ENCODE results near the gene SLC6A7. TPM values are rescaled to one million over a fixed set of nuclear protein-coding genes. Genes with fewer than 3 reads are reported as not detected.

The SLC6A7 gene
- total RNA-seq, 1 experiment from 2014 or later, result not detected

GRCh38 chr5:150154618-150155128, 35.2 kb upstream of the SLC6A7 start:
- Mint-ChIP-seq H3K4me3 (ENCODE audit: low read depth, unreplicated experiment) (no peak overlapping the region), H3K27ac (ENCODE audit: unreplicated experiment) (no peak overlapping the region), H3K9me3 (ENCODE audit: low read depth, unreplicated experiment) (no peaks in the 10 kb centered on the region), H3K36me3 (ENCODE audit: insufficient read depth, unreplicated experiment) (no peaks in the 10 kb centered on the region), H3K27me3 (ENCODE audit: unreplicated experiment) (peaks cover 64% of the 10 kb centered on the region), H3K4me1 (ENCODE audit: low read depth, unreplicated experiment) (no peaks in the 10 kb centered on the region)
- BruUV-seq (replicated peaks), result no TSS peak
- CTCF ChIA-PET, result no interaction called here
- intact Hi-C loops (cut with micrococcal nuclease; ENCODE audit: unreplicated experiment), result no loop called here
- no peak for DNase-seq
- no peak for TF ChIP-seq CTCF (IDR thresholded peaks at IDR 0.05; ENCODE audit: unreplicated experiment)

- no peaks in the 10 kb centered on the region for H3K4me1 Mint-ChIP-seq (ENCODE audit: low read depth, unreplicated experiment)
- H3K4me3 Mint-ChIP-seq (ENCODE audit: low read depth, unreplicated experiment), result no peak within 1 kb of the TSS
- no TSS peak for BruUV-seq (replicated peaks)
- no peak for DNase-seq
- CTCF ChIA-PET, result no interaction called here
- peaks cover 64% of the 10 kb centered on the region for H3K27me3 Mint-ChIP-seq (ENCODE audit: unreplicated experiment)
- H3K27ac Mint-ChIP-seq (ENCODE audit: unreplicated experiment), result no peak within 1 kb of the TSS
- TF ChIP-seq CTCF (IDR thresholded peaks at IDR 0.05; ENCODE audit: unreplicated experiment), result no peak
- no peaks in the 10 kb centered on the region for H3K9me3 Mint-ChIP-seq (ENCODE audit: low read depth, unreplicated experiment)
- H3K36me3 Mint-ChIP-seq (ENCODE audit: insufficient read depth, unreplicated experiment), result no peaks in the 10 kb centered on the region
- intact Hi-C loops (cut with micrococcal nuclease; ENCODE audit: unreplicated experiment), result no loop called here
These were observed 34.4 kb upstream of the SLC6A7 start, which contains the start of gene PDGFRB for GRCh38 chr5:150155258-150156026. PDGFRB (minus strand) TSS chr5:150155845; CDS start chr5:150137047, 18,798 bp downstream.

- CTCF ChIA-PET, result no interaction called here
- no peak for TF ChIP-seq CTCF (IDR thresholded peaks at IDR 0.05; ENCODE audit: unreplicated experiment)
- H3K9me3 Mint-ChIP-seq (ENCODE audit: low read depth, unreplicated experiment), result no peaks in the 10 kb centered on the region
- no peak overlapping the region for H3K4me3 Mint-ChIP-seq (ENCODE audit: low read depth, unreplicated experiment)
- peaks cover 2% of the 10 kb centered on the region for H3K4me1 Mint-ChIP-seq (ENCODE audit: low read depth, unreplicated experiment)
- no peaks in the 10 kb centered on the region for H3K36me3 Mint-ChIP-seq (ENCODE audit: insufficient read depth, unreplicated experiment)
- DNase-seq, result no peak
- H3K27me3 Mint-ChIP-seq (ENCODE audit: unreplicated experiment), result peaks cover 64% of the 10 kb centered on the region
- no peak overlapping the region for H3K27ac Mint-ChIP-seq (ENCODE audit: unreplicated experiment)
- intact Hi-C loops (cut with micrococcal nuclease; ENCODE audit: unreplicated experiment), result no loop called here
- no TSS peak for BruUV-seq (replicated peaks)
These were observed 33.9 kb upstream of the SLC6A7 start for GRCh38 chr5:150156027-150156368.

GRCh38 chr5:150156540-150156939, 33.3 kb upstream of the SLC6A7 start:
- Mint-ChIP-seq H3K36me3 (ENCODE audit: insufficient read depth, unreplicated experiment) (no peaks in the 10 kb centered on the region), H3K9me3 (ENCODE audit: low read depth, unreplicated experiment) (no peaks in the 10 kb centered on the region), H3K27me3 (ENCODE audit: unreplicated experiment) (peaks cover 64% of the 10 kb centered on the region), H3K27ac (ENCODE audit: unreplicated experiment) (no peak overlapping the region), H3K4me1 (ENCODE audit: low read depth, unreplicated experiment) (peaks cover 7% of the 10 kb centered on the region), H3K4me3 (ENCODE audit: low read depth, unreplicated experiment) (no peak overlapping the region)
- intact Hi-C loops (cut with micrococcal nuclease; ENCODE audit: unreplicated experiment), result no loop called here
- no peak for TF ChIP-seq CTCF (IDR thresholded peaks at IDR 0.05; ENCODE audit: unreplicated experiment)
- BruUV-seq (replicated peaks), result no TSS peak
- DNase-seq, result no peak
- CTCF ChIA-PET, result no interaction called here
